HG03175 (cell line): ENCODE measurements around the gene AKNA.

Experiments
- ATAC-seq: cut with Tn5 transposase; IDR thresholded peaks from one replicate; pipeline ENCODE4 v1.9.1; 2021; ENCODE audit warnings: mild to moderate bottlenecking, moderate library complexity; ENCODE audit not compliant: unreplicated experiment

The AKNA gene

GRCh38 chr9:114387680-114388356, at the start of gene AKNA:
TSS of gene AKNA (minus strand) at chr9:114387982. CDS start at chr9:114381333, 6,649 bp downstream.
- peak; percentile 29 for ATAC-seq

DNA sequence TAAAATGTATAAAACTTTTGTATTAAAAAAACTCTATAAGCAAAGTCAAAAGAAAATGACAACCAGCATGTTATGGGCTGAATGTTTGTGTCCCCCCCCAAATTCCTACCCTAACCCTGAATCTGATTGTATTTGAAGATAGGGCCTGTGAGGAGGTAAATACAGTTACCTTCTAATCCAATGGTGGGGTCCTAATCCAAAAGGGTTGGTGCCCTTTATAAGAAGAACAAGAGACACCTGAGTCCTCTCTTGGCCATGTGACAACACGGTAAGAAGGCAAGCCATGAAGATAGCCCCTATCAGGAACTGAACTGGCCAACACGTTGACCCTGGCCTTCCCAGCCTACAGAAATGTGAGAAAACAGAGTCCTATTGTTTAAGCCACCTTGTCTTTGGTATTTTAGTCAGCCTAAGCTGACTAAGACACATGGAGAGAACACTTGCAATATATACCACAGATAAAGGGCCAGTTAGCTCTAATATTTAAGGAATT, 49.7 kb upstream of the AKNA start:
- no peak for ATAC-seq

DNA sequence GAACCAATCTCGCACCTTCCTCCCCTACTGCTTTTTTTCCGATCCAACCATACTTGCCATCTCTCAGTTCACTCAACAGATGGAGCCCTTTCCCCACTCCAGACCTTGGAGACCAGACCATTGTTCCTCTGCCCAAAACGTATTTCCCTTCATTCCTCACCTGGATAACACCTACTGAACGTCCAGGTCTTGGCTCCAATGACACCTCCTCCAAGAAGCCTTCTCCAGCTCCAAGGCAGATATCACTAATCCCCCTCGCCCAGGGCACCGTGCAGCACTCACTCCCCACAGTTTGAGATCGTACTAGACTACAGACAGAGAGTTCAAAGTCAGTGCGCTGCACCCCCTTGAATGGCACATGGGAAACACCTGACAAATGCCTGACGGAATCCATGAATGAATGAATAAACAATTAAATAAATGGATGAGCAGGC, 47.1 kb upstream of the AKNA start:
- no peak for ATAC-seq

GRCh38 chr9:114433720-114434255, 46.0 kb upstream of the AKNA start:
- ATAC-seq = no peak

DNA sequence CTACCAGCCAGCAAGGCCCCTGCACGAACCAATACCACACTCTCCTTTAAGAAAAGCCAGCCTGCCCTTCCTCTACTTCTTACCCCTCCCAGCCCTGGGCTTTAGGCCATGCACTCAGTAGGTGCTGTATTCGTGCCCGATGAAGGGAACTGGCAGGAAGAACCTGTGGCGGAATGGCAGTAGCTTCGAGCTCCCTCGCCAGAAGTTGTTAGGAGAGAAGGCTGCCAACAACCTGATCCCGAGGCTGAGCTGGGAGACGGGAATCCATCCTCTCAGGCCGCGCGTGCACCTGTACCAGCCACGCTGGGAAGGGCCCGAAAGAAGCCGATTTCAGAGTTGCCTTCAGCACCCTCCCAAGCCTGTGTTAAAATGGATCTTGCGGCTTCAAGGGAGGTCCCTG, 45.3 kb upstream of the AKNA start:
- no peak for ATAC-seq

DNA sequence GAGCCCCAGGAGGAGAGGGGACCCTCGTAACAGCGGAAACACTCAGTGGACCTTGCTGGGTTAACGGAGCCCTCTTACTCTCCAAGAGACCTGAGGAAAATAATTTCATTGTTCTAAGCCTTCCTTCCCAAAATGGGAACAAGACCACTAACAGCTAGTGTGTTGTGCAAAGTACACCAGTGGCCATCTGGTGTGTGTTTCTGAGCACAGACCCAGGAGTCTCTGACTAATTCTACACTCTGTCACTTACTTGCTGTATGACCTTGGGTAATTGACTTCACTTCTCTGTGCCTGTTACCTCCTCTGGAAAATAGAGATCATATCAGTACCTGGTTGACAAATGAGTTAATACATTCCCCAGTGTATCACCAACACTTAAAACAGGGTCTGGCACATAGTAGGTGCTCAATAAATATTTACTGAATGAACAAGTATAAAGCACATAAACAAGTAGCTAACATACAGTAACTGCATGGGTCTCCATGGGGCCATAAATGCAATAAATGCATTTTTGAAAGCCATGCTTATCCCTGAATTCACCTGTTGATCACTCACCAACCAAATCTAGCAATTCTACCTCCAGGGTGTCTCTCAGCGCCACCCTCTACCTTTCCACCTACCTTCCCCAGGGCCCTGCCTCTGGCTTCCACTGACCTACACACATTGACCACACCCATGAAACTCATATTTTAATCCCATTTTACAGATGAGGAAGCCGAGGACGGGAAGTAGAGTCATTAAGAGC, 44.7 kb upstream of the AKNA start:
- no peak for ATAC-seq

DNA sequence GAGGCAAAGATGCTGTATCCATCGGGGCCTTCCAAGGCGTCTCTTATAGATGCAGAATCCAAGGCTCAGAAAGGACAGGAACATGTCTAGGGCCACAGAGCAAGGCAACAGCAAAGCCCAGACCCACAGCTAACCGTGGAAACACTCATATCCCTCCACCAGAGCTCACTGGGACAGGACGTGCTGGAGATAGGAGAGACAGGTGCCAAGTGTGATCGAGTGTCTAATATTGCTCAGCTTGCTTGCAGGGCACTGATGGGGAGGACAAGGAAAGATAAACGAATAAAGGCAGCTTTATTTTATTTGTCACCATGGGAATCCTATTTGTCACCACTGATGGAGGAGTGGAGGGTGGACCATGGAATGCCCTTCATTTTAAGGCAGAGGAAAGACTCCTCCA, 44.0 kb upstream of the AKNA start:
- ATAC-seq = no peak

GRCh38 chr9:114431003-114431402, 43.2 kb upstream of the AKNA start:
- no peak for ATAC-seq

GRCh38 chr9:114430457-114430856, 42.7 kb upstream of the AKNA start:
- no peak for ATAC-seq

GRCh38 chr9:114429488-114429887, 41.7 kb upstream of the AKNA start:
- ATAC-seq = no peak

- ATAC-seq = no peak
Observed at GRCh38 chr9:114428466-114428865, 40.7 kb upstream of the AKNA start.

DNA sequence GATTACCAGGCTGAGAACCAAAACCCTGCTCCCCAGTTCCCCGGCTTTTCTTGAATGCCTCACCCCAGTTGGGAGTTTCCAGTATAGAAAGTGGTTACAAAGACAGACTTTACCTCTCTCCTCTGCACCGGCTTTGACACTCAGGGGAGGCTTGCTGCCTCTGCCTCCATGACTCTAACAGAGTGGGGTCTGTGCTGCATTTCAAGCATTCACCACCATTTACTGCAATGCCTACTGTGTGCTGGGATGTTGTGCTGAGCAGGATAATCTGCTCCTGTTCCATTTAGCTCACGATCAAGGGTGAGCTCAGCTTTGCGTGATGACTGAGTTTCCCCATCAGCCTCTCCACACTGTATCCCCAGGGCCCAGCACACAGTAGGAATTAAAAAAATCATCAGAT, 39.9 kb upstream of the AKNA start:
- no peak for ATAC-seq

- no peak for ATAC-seq
Observed at GRCh38 chr9:114426046-114426948, 38.5 kb upstream of the AKNA start.

- ATAC-seq = no peak
Observed at GRCh38 chr9:114425126-114425525, 37.3 kb upstream of the AKNA start.

DNA sequence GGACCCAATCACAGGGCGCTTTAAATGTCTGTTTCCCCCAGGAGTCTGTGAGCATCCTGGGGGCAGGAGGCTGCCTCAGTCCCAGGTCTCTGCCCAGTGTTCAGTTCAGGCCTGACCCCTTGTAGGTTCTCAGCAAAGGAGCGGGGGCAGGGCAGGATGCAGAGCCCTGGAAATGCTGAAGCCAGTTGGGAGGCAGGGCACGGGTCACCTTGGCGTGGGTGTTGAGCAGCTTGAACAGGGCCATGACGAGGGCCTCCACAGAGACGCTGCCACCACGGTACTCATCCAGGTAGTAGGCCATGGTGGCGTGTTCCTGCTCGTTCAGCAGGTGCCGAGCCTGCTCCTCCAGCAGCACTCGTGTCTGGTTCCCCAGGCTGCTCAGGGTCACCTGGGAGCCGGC, 36.3 kb upstream of the AKNA start:
- no peak for ATAC-seq

DNA sequence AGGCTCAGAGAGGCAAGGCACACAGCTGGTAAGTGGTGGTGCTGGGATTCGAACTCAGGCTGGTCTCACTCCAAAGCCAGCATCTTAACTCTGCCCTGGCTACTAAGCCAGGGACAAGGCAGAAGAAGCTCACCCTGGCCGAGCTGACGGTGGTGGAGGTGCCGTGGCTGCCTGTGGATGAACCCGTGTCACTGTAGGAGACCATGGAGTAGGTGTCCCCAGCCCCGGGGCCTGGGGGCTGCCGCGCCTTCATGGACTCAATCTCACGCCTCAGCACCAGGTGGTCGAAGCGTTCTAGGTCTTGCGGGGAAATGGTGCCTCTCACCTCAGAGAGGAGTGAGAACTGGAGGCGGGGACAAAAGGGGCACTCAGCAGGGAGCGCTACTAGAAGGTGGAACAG, 35.4 kb upstream of the AKNA start:
- no peak for ATAC-seq

DNA sequence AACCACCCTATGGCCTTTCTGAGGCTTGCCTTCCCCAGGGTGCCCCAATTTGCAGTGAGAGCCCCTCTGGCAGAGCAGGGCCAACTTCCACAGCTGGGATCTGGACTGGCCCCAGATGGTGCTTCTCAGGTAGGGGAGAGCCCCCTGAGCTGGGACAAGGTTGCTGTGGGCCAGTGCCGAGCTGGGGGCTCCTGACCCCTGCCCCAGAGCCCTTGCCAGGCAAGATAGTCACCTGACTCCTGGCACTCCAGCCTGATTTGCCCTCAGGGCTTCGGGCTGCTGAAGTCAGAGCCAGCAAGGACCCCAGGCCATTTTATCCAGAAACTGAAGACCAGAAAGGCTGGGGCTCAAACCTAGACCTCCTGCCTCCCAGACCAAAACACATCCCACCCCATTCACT, 33.4 kb upstream of the AKNA start:
- ATAC-seq = no peak

- ATAC-seq = no peak
Observed at GRCh38 chr9:114419796-114420195, 32.0 kb upstream of the AKNA start.

DNA sequence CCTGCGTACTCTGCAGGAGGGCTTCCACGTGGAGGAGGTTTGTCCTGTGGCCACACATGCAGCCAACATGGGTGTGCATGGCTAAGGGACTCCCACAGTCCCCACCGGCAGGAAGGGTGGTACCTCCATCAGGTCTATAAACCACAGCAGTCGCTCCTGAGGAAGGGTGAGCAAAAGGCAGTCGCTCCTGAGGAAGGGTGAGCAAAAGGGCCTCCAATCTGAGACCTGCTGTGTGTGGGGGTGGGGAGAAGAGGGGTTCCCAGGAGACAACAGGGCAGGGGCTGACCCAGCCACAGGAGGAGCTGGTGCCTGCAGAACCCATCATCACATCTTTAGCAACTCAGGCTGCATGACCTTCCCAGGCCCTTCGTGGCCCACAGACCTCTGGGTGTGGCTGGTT, 30.3 kb upstream of the AKNA start:
- no peak for ATAC-seq

GRCh38 chr9:114417511-114417910, 29.7 kb upstream of the AKNA start:
- ATAC-seq = no peak

- no peak for ATAC-seq
Observed at GRCh38 chr9:114416906-114417305, 29.1 kb upstream of the AKNA start.
